Endothelial cell of umbilical vein (primary cell): ENCODE data around the gene MEX3D. TPM values are rescaled to one million over a fixed set of nuclear protein-coding genes. Genes with fewer than 3 reads are reported as not detected.

Source experiments
- BruUV-seq: library from RNA; stranded (reverse); fragments of 400-500 nt; replicated peaks from 2 replicates; lab custom pipeline; 2021; lab: Mats Ljungman, UMichigan
- CTCF ChIA-PET: fragments of 300-600, 350-600 bp; sonication (Branson Sonifier 250); formaldehyde crosslinking; loops from one replicate; lab custom pipeline; 2021; ENCODE audit warnings: antibody characterized with exemption, inconsistent platforms; lab: Charles Lee
- POLR2A ChIA-PET: fragments of 300-600, 350-600 bp; sonication (Branson Sonifier 250); formaldehyde crosslinking; loops from one replicate; lab custom pipeline; 2021; ENCODE audit warnings: antibody characterized with exemption, inconsistent platforms; lab: Charles Lee
- DNase-seq: peaks from one replicate; pipeline ENCODE4 v3.0.0-alpha.2; 2011; ENCODE audit warnings: low read depth, low spot score
- FAIRE-seq: peaks from 2 replicates; lab custom pipeline; 2011; peaks lifted over from hg19 to GRCh38; lab: Jason Lieb, UNC
- H2AFZ ChIP-seq: 2 replicates; pipeline ENCODE4 v1.6.0; 2012; ENCODE audit warnings: low read depth, low read length, control low read depth, inconsistent platforms
- H3K27ac ChIP-seq: 2 replicates; pipeline ENCODE4 v1.5.1; 2011; ENCODE audit warnings: low read depth, mild to moderate bottlenecking, control low read depth, low read length, moderate library complexity; ENCODE audit not compliant: insufficient read depth
- H3K27me3 ChIP-seq, 2 experiments: 2 replicates each; pipeline versions ENCODE4 v1.6.0 to v1.6.1; 2011; ENCODE audit warnings: low read length in 2 of 2, mixed read lengths in 1 of 2; ENCODE audit not compliant: control insufficient read depth in 2 of 2, insufficient read depth in 2 of 2
- H3K36me3 ChIP-seq, 2 experiments: 2 replicates in 1 of 2; 3 replicates in 1 of 2; pipeline ENCODE4 v1.5.1; 2011; ENCODE audit warnings: low read length in 2 of 2, mild to moderate bottlenecking in 1 of 2, moderate library complexity in 1 of 2; ENCODE audit not compliant: control insufficient read depth in 2 of 2, insufficient read depth in 2 of 2; ENCODE audit errors: extremely low read depth in 1 of 2
- H3K4me1 ChIP-seq: 3 replicates; pipeline ENCODE4 v1.5.1; 2011; ENCODE audit warnings: mild to moderate bottlenecking, low read length; ENCODE audit not compliant: control insufficient read depth, insufficient read depth; ENCODE audit errors: extremely low read depth
- H3K4me2 ChIP-seq: 2 replicates; pipeline ENCODE4 v1.6.1; 2011; ENCODE audit warnings: low read length, control low read depth, mixed read lengths; ENCODE audit not compliant: insufficient read depth
- H3K4me3 ChIP-seq, 3 experiments: fragments of 200-600 bp in 1 of 3; sonication (generic), shearing (Covaris generic) in 1 of 3; replicated peaks in 1 of 3; 2 replicates each; pipeline ENCODE4 v1.5.1; 2011 to 2016; ENCODE audit warnings: control low read depth in 3 of 3, low read length in 3 of 3, mild to moderate bottlenecking in 2 of 3, inconsistent platforms in 1 of 3, low read depth in 1 of 3, moderate library complexity in 1 of 3; ENCODE audit not compliant: insufficient read depth in 1 of 3
- H3K79me2 ChIP-seq: 2 replicates; pipeline ENCODE4 v1.6.0; 2012; ENCODE audit warnings: low read length, inconsistent platforms; ENCODE audit not compliant: control insufficient read depth, insufficient read depth
- H3K9ac ChIP-seq: replicated peaks from 2 replicates; pipeline ENCODE3; 2011; ENCODE audit warnings: low read length, control low read depth; ENCODE audit not compliant: insufficient read depth; ENCODE audit errors: extremely low read depth
- H3K9me1 ChIP-seq: replicated peaks from 3 replicates; pipeline ENCODE4 v1.6.0; 2011; ENCODE audit warnings: mild to moderate bottlenecking, low read length; ENCODE audit not compliant: control insufficient read depth, insufficient read depth; ENCODE audit errors: extremely low read depth
- H3K9me3 ChIP-seq: replicated peaks from 2 replicates; pipeline ENCODE4 v1.5.1; 2012; ENCODE audit warnings: low read length, inconsistent platforms; ENCODE audit not compliant: control insufficient read depth, insufficient read depth
- H4K20me1 ChIP-seq: replicated peaks from 2 replicates; pipeline ENCODE3; 2011; ENCODE audit warnings: mild to moderate bottlenecking, low read length; ENCODE audit not compliant: control insufficient read depth, insufficient read depth; ENCODE audit errors: extremely low read depth
- CTCF ChIP-seq, 2 donors: IDR thresholded peaks; 1 replicate in 1 of 2; 2 replicates in 1 of 2; pipeline ENCODE4 v1.5.1; 2011; ENCODE audit warnings: low read length in 2 of 2, mild to moderate bottlenecking in 2 of 2, moderate library complexity in 2 of 2, control low read depth in 1 of 2, inconsistent platforms in 1 of 2, low read depth in 1 of 2; ENCODE audit not compliant: insufficient read depth in 1 of 2; ENCODE audit errors: extremely low read depth in 1 of 2
- EZH2 ChIP-seq: IDR thresholded peaks from 2 replicates; pipeline ENCODE4 v1.6.1; 2012; ENCODE audit warnings: borderline replicate concordance, low read depth, mild to moderate bottlenecking, moderate library complexity, low read length, inconsistent platforms; ENCODE audit not compliant: severe bottlenecking
- FOS ChIP-seq: IDR thresholded peaks from 2 replicates; pipeline ENCODE4 v1.6.1; 2011; ENCODE audit warnings: mild to moderate bottlenecking, low read length, moderate library complexity, borderline replicate concordance; ENCODE audit not compliant: insufficient read depth
- GATA2 ChIP-seq: IDR thresholded peaks from 2 replicates; pipeline ENCODE4 v1.7.0; 2011; ENCODE audit warnings: low read depth, mild to moderate bottlenecking, moderate library complexity, mixed read lengths, low read length; ENCODE audit not compliant: insufficient read length, insufficient read depth
- JUN ChIP-seq: IDR thresholded peaks from 2 replicates; pipeline ENCODE4 v1.6.1; 2011; ENCODE audit warnings: borderline replicate concordance, low read depth; ENCODE audit not compliant: insufficient read length, insufficient read depth
- MAX ChIP-seq: IDR thresholded peaks from 2 replicates; pipeline ENCODE4 v1.6.1; 2011; ENCODE audit not compliant: insufficient read depth, insufficient read length
- MYC ChIP-seq: IDR thresholded peaks from one replicate; pipeline ENCODE4 v1.6.1; 2011; ENCODE audit warnings: mild to moderate bottlenecking, low read depth, low read length
- POLR2A ChIP-seq: IDR thresholded peaks from 2 replicates; pipeline ENCODE4 v1.6.1; 2012; ENCODE audit warnings: low read depth, mild to moderate bottlenecking, control low read depth, low read length
- POLR2AphosphoS5 ChIP-seq: IDR thresholded peaks from 2 replicates; pipeline ENCODE4 v1.6.1; 2012; ENCODE audit warnings: low read depth, mild to moderate bottlenecking, control low read depth, low read length, moderate library complexity; ENCODE audit not compliant: insufficient read depth
- dilution Hi-C: fragments of 300-500 bp; cut with MboI; formaldehyde crosslinking; loops from one replicate; pipeline ENCODE4 v1.15.0; 2019; ENCODE audit warnings: low sequenced_read_pairs; ENCODE audit not compliant: extremely low pct_ligation_motif_present
- intact Hi-C: fragments of 100-400 bp; cut with micrococcal nuclease; formaldehyde crosslinking; loops from one replicate; pipeline ENCODE4 v1.10.0; 2022
- polyA plus RNA-seq, 4 experiments: library from polyadenylated mRNA; depleted of rRNA in 3 of 4; stranded (reverse) in 3 of 4; unstranded in 1 of 4; fragments of >200 nt; gene quantifications; 2 replicates each; pipeline versions ENCODE4 v1.2.1 to v1.2.3, GENCODE V29; 2011 to 2012; ENCODE audit warnings: missing spikeins in 1 of 4
- total RNA-seq: library from RNA; stranded (reverse); gene quantifications from 2 replicates; pipeline ENCODE4 v1.2.3, GENCODE V29; 2021

MEX3D gene
- total and polyA plus RNA-seq, 2 donors (not counting 3 experiments of a cell fraction or from before 2014, with no cell fraction given) = 30.0 to 96.7 TPM

GRCh38 chr19:1587872-1588271, 19.7 kb upstream of the MEX3D start:
- Histone ChIP-seq H3K9me1 (no peaks in the 10 kb centered on the region), H3K4me3 (no peak overlapping the region), H2AFZ (no peak overlapping the region), H3K9ac (no peak overlapping the region), H3K4me2 (no peak overlapping the region), H3K27me3 (no peaks in the 10 kb centered on the region), H4K20me1 (no peaks in the 10 kb centered on the region), H3K79me2 (peaks cover 62% of the 10 kb centered on the region), H3K9me3 (no peaks in the 10 kb centered on the region), H3K27ac (no peak overlapping the region), H3K36me3 (peaks cover 2 to 11% of the 10 kb centered on the region in 2 experiments), H3K4me1 (peaks cover 12% of the 10 kb centered on the region)
- no peak for DNase-seq
- TF ChIP-seq MAX (no peak), CTCF (IDR thresholded peaks at IDR 0.05; ENCODE audit: extremely low read depth in 1 of 2, insufficient read depth in 1 of 2, low read depth in 1 of 2, low read length in 2 of 2) (no peak), GATA2 (no peak), FOS (no peak), POLR2A (no peak), JUN (no peak), MYC (no peak), POLR2AphosphoS5 (no peak), EZH2 (no peak)
- intact Hi-C loops = no loop called here
- dilution Hi-C loops = no loop called here
- ChIA-PET POLR2A (interaction anchor here (0.7 kb wide), 1 partner anchor 319 kb away, joined by 3 read pairs; the partner anchor contains the start of gene CIRBP), CTCF (interaction anchor here (0.7 to 4.0 kb wide), 4 partner anchors 9 to 321 kb away, joined by 3 to 26 read pairs (median 3); no protein-coding TSS in a partner anchor)
- no TSS peak for BruUV-seq
- no peak for FAIRE-seq
